MCF 10A (cell line): ENCODE results near the gene RNF123. TPM values are rescaled to one million over a fixed set of nuclear protein-coding genes. Genes with fewer than 3 reads are reported as not detected.

Source experiments
- BruUV-seq: library from RNA; stranded (reverse); fragments of 400-500 nt; replicated peaks from 2 replicates; lab custom pipeline; 2021; lab: Mats Ljungman, UMichigan
- CTCF ChIA-PET: fragments of 300-600 bp; sonication (Branson Sonifier 250); formaldehyde crosslinking; extraction: SDS; loops from one replicate; lab custom pipeline; 2021; ENCODE audit warnings: antibody characterized with exemption, inconsistent platforms; lab: Yijun Ruan, JAX
- POLR2A ChIA-PET: fragments of 300-600, 350-650 bp; sonication (Branson Sonifier 250); formaldehyde crosslinking; extraction: SDS; loops from one replicate; lab custom pipeline; 2020; ENCODE audit warnings: antibody characterized with exemption, inconsistent platforms; lab: Yijun Ruan, JAX
- DNase-seq: peaks from one replicate; pipeline ENCODE4 v3.0.0-alpha.2; 2018; ENCODE audit not compliant: unreplicated experiment
- H3K27ac Mint-ChIP-seq: one replicate; pipeline ENCODE4 v1.8.0; 2022; ENCODE audit warnings: mild to moderate bottlenecking, low read depth, mixed read lengths; ENCODE audit not compliant: unreplicated experiment
- H3K27me3 Mint-ChIP-seq: one replicate; pipeline ENCODE4 v1.8.0; 2022; ENCODE audit warnings: mixed read lengths; ENCODE audit not compliant: insufficient read depth, unreplicated experiment
- H3K36me3 Mint-ChIP-seq: one replicate; pipeline ENCODE4 v1.8.0; 2022; ENCODE audit warnings: mild to moderate bottlenecking, moderate library complexity, mixed read lengths; ENCODE audit not compliant: insufficient read depth, unreplicated experiment
- H3K4me1 Mint-ChIP-seq: one replicate; pipeline ENCODE4 v1.8.0; 2022; ENCODE audit warnings: mixed read lengths; ENCODE audit not compliant: insufficient read depth, unreplicated experiment
- H3K4me3 Mint-ChIP-seq: one replicate; pipeline ENCODE4 v1.8.0; 2022; ENCODE audit warnings: mild to moderate bottlenecking, moderate library complexity, mixed read lengths; ENCODE audit not compliant: unreplicated experiment
- H3K9me3 Mint-ChIP-seq: one replicate; pipeline ENCODE4 v1.8.0; 2022; ENCODE audit warnings: mixed read lengths; ENCODE audit not compliant: unreplicated experiment
- intact Hi-C: fragments of 100-400 bp; cut with micrococcal nuclease; formaldehyde crosslinking; loops from 2 replicates; pipeline ENCODE4 v1.14.1; 2022
- total RNA-seq: library from RNA; stranded (reverse); gene quantifications from 2 replicates; pipeline ENCODE4 v1.2.3, GENCODE V29; 2022
- TF ChIP-seq, protein P1 (sequence below): fragments of 200-600 bp; IDR thresholded peaks from one replicate; pipeline ENCODE4 v1.8.0; 2022; ENCODE audit warnings: antibody characterized with exemption, mild to moderate bottlenecking; ENCODE audit not compliant: unreplicated experiment

Gene RNF123
- total RNA-seq, 1 experiment from 2014 or later: 48.6 TPM

DNA sequence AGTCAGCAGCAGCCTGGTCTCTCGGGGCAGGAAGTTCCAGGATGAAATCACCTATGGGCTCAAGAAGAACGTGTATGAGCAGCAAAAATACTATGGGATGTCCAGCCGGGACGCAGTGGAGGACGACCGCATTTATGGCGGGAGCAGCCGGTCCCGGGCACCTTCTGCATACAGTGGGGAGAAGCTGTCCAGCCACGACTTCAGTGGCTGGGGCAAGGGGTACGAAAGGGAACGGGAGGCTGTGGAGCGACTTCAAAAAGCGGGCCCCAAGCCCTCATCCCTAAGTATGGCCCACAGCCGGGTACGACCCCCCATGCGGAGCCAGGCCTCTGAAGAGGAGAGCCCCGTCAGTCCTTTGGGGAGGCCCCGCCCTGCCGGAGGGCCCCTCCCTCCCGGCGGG, 27.3 kb upstream of the RNF123 start:
- H3K27me3 Mint-ChIP-seq: no peaks in the 10 kb centered on the region
- no peak for DNase-seq
- BruUV-seq: no TSS peak
- no peak overlapping the region for H3K4me3 Mint-ChIP-seq
- TF ChIP-seq, protein P1, sequence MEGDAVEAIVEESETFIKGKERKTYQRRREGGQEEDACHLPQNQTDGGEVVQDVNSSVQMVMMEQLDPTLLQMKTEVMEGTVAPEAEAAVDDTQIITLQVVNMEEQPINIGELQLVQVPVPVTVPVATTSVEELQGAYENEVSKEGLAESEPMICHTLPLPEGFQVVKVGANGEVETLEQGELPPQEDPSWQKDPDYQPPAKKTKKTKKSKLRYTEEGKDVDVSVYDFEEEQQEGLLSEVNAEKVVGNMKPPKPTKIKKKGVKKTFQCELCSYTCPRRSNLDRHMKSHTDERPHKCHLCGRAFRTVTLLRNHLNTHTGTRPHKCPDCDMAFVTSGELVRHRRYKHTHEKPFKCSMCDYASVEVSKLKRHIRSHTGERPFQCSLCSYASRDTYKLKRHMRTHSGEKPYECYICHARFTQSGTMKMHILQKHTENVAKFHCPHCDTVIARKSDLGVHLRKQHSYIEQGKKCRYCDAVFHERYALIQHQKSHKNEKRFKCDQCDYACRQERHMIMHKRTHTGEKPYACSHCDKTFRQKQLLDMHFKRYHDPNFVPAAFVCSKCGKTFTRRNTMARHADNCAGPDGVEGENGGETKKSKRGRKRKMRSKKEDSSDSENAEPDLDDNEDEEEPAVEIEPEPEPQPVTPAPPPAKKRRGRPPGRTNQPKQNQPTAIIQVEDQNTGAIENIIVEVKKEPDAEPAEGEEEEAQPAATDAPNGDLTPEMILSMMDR: no peak
- H3K27ac Mint-ChIP-seq: no peak overlapping the region
- POLR2A ChIA-PET: no interaction called here
- H3K4me1 Mint-ChIP-seq: peaks cover 12% of the 10 kb centered on the region
- H3K9me3 Mint-ChIP-seq: no peaks in the 10 kb centered on the region
- H3K36me3 Mint-ChIP-seq: no peaks in the 10 kb centered on the region
- CTCF ChIA-PET: interaction anchor here (1.9 kb wide), 1 partner anchor 123 kb away, joined by 7 read pairs; no protein-coding TSS in a partner anchor
- intact Hi-C loops: no loop called here

DNA sequence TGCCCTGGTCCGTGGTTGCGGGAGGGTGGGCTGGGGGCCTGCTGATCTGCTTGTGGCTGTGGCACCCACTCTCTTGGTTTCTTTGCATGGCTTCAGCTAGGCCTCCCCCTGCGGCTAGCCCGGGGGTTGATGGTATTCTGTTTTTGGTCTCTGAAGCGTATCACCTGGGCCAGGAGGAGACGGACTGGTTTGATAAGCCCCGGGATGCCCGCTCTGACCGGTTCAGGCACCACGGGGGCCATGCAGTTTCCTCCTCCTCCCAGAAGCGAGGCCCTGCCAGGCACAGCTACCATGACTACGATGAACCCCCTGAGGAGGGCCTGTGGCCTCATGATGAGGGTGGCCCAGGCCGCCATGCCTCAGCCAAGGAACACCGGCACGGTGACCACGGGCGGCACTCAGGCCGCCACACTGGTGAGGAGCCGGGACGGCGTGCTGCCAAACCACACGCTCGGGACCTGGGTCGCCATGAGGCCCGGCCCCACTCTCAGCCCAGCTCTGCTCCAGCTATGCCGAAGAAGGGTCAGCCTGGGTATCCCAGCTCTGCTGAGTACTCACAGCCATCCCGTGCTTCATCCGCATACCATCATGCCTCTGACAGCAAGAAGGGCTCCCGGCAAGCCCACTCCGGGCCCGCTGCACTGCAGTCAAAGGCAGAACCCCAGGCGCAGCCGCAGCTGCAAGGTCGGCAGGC, 26.5 kb upstream of the RNF123 start:
- TF ChIP-seq, protein P1: no peak
- Mint-ChIP-seq H3K9me3 (no peaks in the 10 kb centered on the region), H3K4me3 (no peak overlapping the region), H3K4me1 (peaks cover 12% of the 10 kb centered on the region), H3K27ac (no peak overlapping the region), H3K27me3 (no peaks in the 10 kb centered on the region), H3K36me3 (no peaks in the 10 kb centered on the region)
- ChIA-PET POLR2A (no interaction called here), CTCF (interaction anchor here (0.9 to 4.8 kb wide), 3 partner anchors 9 to 123 kb away, joined by 3 to 24 read pairs (median 5); no protein-coding TSS in a partner anchor)
- intact Hi-C loops: no loop called here
- no peak for DNase-seq
- no TSS peak for BruUV-seq

DNA sequence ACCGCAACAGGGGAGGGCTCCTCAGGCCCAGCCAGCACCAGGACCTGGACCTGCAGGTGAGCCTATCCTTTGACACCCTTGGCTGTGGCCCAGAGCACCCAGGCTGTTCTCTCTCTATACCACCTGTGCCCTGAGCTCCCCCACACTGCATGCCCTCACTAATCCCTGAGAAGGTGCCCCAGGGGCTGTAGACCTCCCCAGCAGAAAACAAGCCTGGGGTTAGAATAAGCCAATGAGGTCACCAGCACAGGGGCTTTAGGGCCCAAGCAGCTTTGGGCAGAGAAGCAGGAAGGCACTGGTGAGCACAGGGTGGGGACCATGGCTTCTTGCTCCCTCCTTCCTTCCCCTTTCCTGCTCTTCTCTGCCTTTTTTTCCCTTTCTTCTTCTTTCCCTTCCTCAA, 25.5 kb upstream of the RNF123 start:
- ChIA-PET POLR2A (no interaction called here), CTCF (interaction anchor here (0.5 to 4.8 kb wide), 4 partner anchors 8 to 124 kb away, joined by 3 to 24 read pairs (median 4); no protein-coding TSS in a partner anchor)
- BruUV-seq: no TSS peak
- no peaks in the 10 kb centered on the region for H3K36me3 Mint-ChIP-seq
- TF ChIP-seq, protein P1: no peak
- H3K27ac Mint-ChIP-seq: no peak overlapping the region
- intact Hi-C loops: no loop called here
- peaks cover 18% of the 10 kb centered on the region for H3K4me1 Mint-ChIP-seq
- H3K27me3 Mint-ChIP-seq: no peaks in the 10 kb centered on the region
- H3K9me3 Mint-ChIP-seq: no peaks in the 10 kb centered on the region
- DNase-seq: no peak
- H3K4me3 Mint-ChIP-seq: no peak overlapping the region

DNA sequence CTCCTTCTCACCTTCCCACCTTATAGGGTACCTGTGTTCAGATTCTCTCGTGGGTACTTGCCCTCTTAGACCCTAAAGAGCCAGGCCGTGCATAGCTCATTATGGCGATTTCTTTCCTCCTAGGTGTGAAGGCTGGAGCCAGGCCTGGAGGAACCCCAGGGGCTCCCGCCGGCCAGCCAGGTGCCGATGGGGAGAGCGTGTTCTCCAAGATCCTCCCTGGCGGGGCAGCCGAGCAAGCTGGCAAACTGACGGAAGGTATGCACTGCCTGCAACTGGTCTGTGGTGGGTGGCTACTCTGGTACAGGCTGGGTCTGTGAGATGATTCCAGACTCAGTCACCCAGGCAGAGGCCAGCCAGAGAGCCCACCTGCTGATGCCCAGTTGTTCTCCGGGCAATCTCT, 25.1 kb upstream of the RNF123 start:
- Mint-ChIP-seq H3K27me3 (no peaks in the 10 kb centered on the region), H3K9me3 (no peaks in the 10 kb centered on the region), H3K36me3 (no peaks in the 10 kb centered on the region), H3K4me1 (peaks cover 18% of the 10 kb centered on the region), H3K27ac (no peak overlapping the region), H3K4me3 (no peak overlapping the region)
- POLR2A ChIA-PET: interaction anchor here (0.6 to 1.1 kb wide), 2 partner anchors 125 to 543 kb away, joined by 3 to 5 read pairs; partner anchors contain the start of gene USP19
- no TSS peak for BruUV-seq
- DNase-seq: no peak
- CTCF ChIA-PET: interaction anchor here (4.8 kb wide), 1 partner anchor 124 kb away, joined by 24 read pairs; no protein-coding TSS in a partner anchor
- TF ChIP-seq, protein P1: no peak
- intact Hi-C loops: no loop called here
